Measurements from ENCODE around the gene KAZN. TPM values are rescaled to one million over a fixed set of nuclear protein-coding genes. Genes with fewer than 3 reads are reported as not detected.
"Not testable (repeated sequence)": the region's sequence is repeated elsewhere in the genome, so short reads cannot be mapped to it uniquely, and the experiment has no call there.

Gene KAZN
- total RNA-seq, 1 experiment from 2014 or later = 7.7 TPM

GRCh38 chr1:15132965-15133364 lies 534.5 kb downstream of the KAZN start:
- no peak for DNase-seq (ENCODE audit: low read depth)

- no peak for DNase-seq (ENCODE audit: low read depth)
These were observed 535.8 kb downstream of the KAZN start for GRCh38 chr1:15134285-15134684.

GRCh38 chr1:15135604-15136003 lies 537.1 kb downstream of the KAZN start:
- DNase-seq (ENCODE audit: low read depth) = not testable (repeated sequence)

GRCh38 chr1:15137809-15138208 lies 539.3 kb downstream of the KAZN start:
- DNase-seq (ENCODE audit: low read depth) = no peak

GRCh38 chr1:15139654-15140350 lies 541.3 kb downstream of the KAZN start:
- DNase-seq (ENCODE audit: low read depth) = no peak

GRCh38 chr1:15141935-15142539 lies 543.6 kb downstream of the KAZN start:
- peak; percentile 20 for DNase-seq (ENCODE audit: low read depth)

GRCh38 chr1:15145327-15145726 lies 546.8 kb downstream of the KAZN start:
- DNase-seq (ENCODE audit: low read depth) = no peak

GRCh38 chr1:15146142-15146680 lies 547.7 kb downstream of the KAZN start:
- peak; percentile 25 for DNase-seq (ENCODE audit: low read depth)

- no peak for DNase-seq (ENCODE audit: low read depth)
These were observed 548.5 kb downstream of the KAZN start for GRCh38 chr1:15146971-15147376.

GRCh38 chr1:15148004-15148403 lies 549.5 kb downstream of the KAZN start:
- DNase-seq (ENCODE audit: low read depth) = no peak

GRCh38 chr1:15148475-15148874 lies 550.0 kb downstream of the KAZN start:
- no peak for DNase-seq (ENCODE audit: low read depth)

- DNase-seq (ENCODE audit: low read depth) = no peak
These were observed 550.5 kb downstream of the KAZN start for GRCh38 chr1:15148941-15149340.

GRCh38 chr1:15150376-15150775 lies 551.9 kb downstream of the KAZN start:
- no peak for DNase-seq (ENCODE audit: low read depth)

GRCh38 chr1:15151377-15151806 lies 552.9 kb downstream of the KAZN start:
- DNase-seq (ENCODE audit: low read depth) = no peak

GRCh38 chr1:15151871-15152270 lies 553.4 kb downstream of the KAZN start:
- DNase-seq (ENCODE audit: low read depth) = no peak

GRCh38 chr1:15152318-15153183 lies 554.1 kb downstream of the KAZN start:
- DNase-seq (ENCODE audit: low read depth) = peak; percentile 80

- DNase-seq (ENCODE audit: low read depth) = peak; percentile 44
These were observed 554.8 kb downstream of the KAZN start, which contains the start of gene TMEM51 for GRCh38 chr1:15153184-15153841. TMEM51 (plus strand) TSS chr1:15153747; CDS start chr1:15215088, 61,341 bp downstream.

- DNase-seq (ENCODE audit: low read depth) = peak; percentile 41
These were observed 555.5 kb downstream of the KAZN start for GRCh38 chr1:15153842-15154479.

- no peak for DNase-seq (ENCODE audit: low read depth)
These were observed 556.1 kb downstream of the KAZN start for GRCh38 chr1:15154480-15155036.

- DNase-seq (ENCODE audit: low read depth) = no peak
These were observed 556.7 kb downstream of the KAZN start for GRCh38 chr1:15155191-15155590.
